Panc1 (cell line): ENCODE measurements around the gene KDM3B. TPM values are rescaled to one million over a fixed set of nuclear protein-coding genes. Genes with fewer than 3 reads are reported as not detected.

Experiments
- ATAC-seq: fragments of 200-7000 bp; cut with Tn5 transposase; 2 replicates; pipeline ENCODE4 v1.9.1; 2020; ENCODE audit warnings: mild to moderate bottlenecking, moderate library complexity
- BruUV-seq: library from RNA; stranded (reverse); fragments of 400-500 nt; replicated peaks from 2 replicates; lab custom pipeline; 2021; lab: Mats Ljungman, UMichigan
- CTCF ChIA-PET: fragments of 300-600 bp; sonication (Branson Sonifier 250); formaldehyde crosslinking; loops from one replicate; lab custom pipeline; 2022; ENCODE audit warnings: antibody characterized with exemption; lab: Charles Lee
- POLR2A ChIA-PET: fragments of 300-600 bp; sonication (Branson Sonifier 250); formaldehyde crosslinking; loops from one replicate; lab custom pipeline; 2022; ENCODE audit warnings: antibody characterized with exemption; lab: Charles Lee
- DNase-seq: peaks from one replicate; pipeline ENCODE4 v3.0.0-alpha.2; 2010; ENCODE audit warnings: low read depth, low spot score
- H3K27ac ChIP-seq: 2 replicates; pipeline ENCODE4 v1.5.1; 2011; ENCODE audit warnings: mild to moderate bottlenecking, low read length, inconsistent platforms
- H3K27me3 ChIP-seq: fragments of 200-500 bp; sonication (Bioruptor generic); 2 replicates; pipeline ENCODE4 v1.6.0; 2014; ENCODE audit warnings: low read length, inconsistent platforms; ENCODE audit not compliant: control insufficient read depth, insufficient read depth
- H3K36me3 ChIP-seq: fragments of 200-500 bp; sonication (Bioruptor generic); 2 replicates; pipeline ENCODE4 v1.5.1; 2014; ENCODE audit warnings: inconsistent platforms, mild to moderate bottlenecking, low read length, moderate library complexity; ENCODE audit not compliant: control insufficient read depth, insufficient read depth
- H3K4me1 ChIP-seq: 2 replicates; pipeline ENCODE4 v1.5.1; 2011; ENCODE audit warnings: inconsistent platforms, mild to moderate bottlenecking, low read length, moderate library complexity; ENCODE audit not compliant: control insufficient read depth, insufficient read depth
- H3K4me3 ChIP-seq, 2 experiments: 2 replicates each; pipeline ENCODE4 v1.5.1; 2011 to 2012; ENCODE audit warnings: low read depth in 2 of 2, low read length in 2 of 2, mild to moderate bottlenecking in 2 of 2, inconsistent platforms in 1 of 2, moderate library complexity in 1 of 2
- H3K9me3 ChIP-seq: fragments of 200-500 bp; sonication (Bioruptor generic); 2 replicates; pipeline ENCODE4 v1.5.1; 2014; ENCODE audit warnings: low read depth, mild to moderate bottlenecking, inconsistent platforms, low read length, moderate library complexity; ENCODE audit not compliant: control insufficient read depth, insufficient read depth
- CTCF ChIP-seq: fragments of 450-650 bp; IDR thresholded peaks from 2 replicates; pipeline ENCODE4 v1.5.1; 2017; ENCODE audit warnings: mild to moderate bottlenecking
- POLR2AphosphoS5 ChIP-seq: IDR thresholded peaks from 2 replicates; pipeline ENCODE4 v1.6.1; 2012; ENCODE audit warnings: mild to moderate bottlenecking, low read depth, low read length, moderate library complexity
- REST ChIP-seq, 2 experiments: IDR thresholded peaks; 2 replicates each; pipeline ENCODE4 v1.6.1; 2011 to 2012; ENCODE audit warnings: low read depth in 2 of 2, control low read depth in 1 of 2, low read length in 1 of 2, mild to moderate bottlenecking in 1 of 2, moderate library complexity in 1 of 2; ENCODE audit not compliant: insufficient read depth in 1 of 2
- SIN3A ChIP-seq: IDR thresholded peaks from 2 replicates; pipeline ENCODE4 v1.6.1; 2012; ENCODE audit warnings: low read depth, mild to moderate bottlenecking, low read length, moderate library complexity, borderline replicate concordance; ENCODE audit not compliant: insufficient read depth
- TCF7L2 ChIP-seq: IDR thresholded peaks from 2 replicates; pipeline ENCODE4 v1.6.1; 2011; ENCODE audit warnings: mild to moderate bottlenecking, low read depth, low read length, inconsistent platforms
- in situ Hi-C: cut with HindIII; loops from 2 replicates; pipeline ENCODE4 v1.10.0; 2016; ENCODE audit warnings: low sequenced_read_pairs, low pct_unique_long_range_greater_than_20kb
- intact Hi-C: fragments of 100-400 bp; cut with micrococcal nuclease; formaldehyde crosslinking; loops from one replicate; pipeline ENCODE4 v1.10.0; 2022; ENCODE audit not compliant: unreplicated experiment
- total RNA-seq: library from RNA; stranded (reverse); gene quantifications from one replicate; pipeline ENCODE4 v1.2.1, GENCODE V29; 2021; ENCODE audit not compliant: unreplicated experiment

The KDM3B gene
- total RNA-seq, 1 experiment from 2014 or later: 65.0 TPM

- in situ Hi-C loops: no loop called here
These were observed 102.9 kb downstream of the KDM3B start for GRCh38 chr5:138455232-138455930.

More at GRCh38 chr5:138455232-138455930, 102.9 kb downstream of the KDM3B start:
- ATAC-seq (no peak), DNase-seq (no peak)
- BruUV-seq: no TSS peak
- no peaks in the 10 kb centered on the region for H3K36me3 ChIP-seq
- H3K9me3 ChIP-seq: no peaks in the 10 kb centered on the region
- ChIA-PET CTCF (interaction anchor here (0.6 kb wide), 1 partner anchor 838 kb away, joined by 6 read pairs; no protein-coding TSS in a partner anchor), POLR2A (interaction anchor here (0.5 to 1.5 kb wide), 3 partner anchors 9 to 95 kb away, joined by 3 to 13 read pairs (median 4); no protein-coding TSS in a partner anchor)
- no peak overlapping the region for H3K4me3 ChIP-seq
- no peak overlapping the region for H3K27ac ChIP-seq
- TF ChIP-seq SIN3A (no peak), CTCF (no peak), POLR2AphosphoS5 (no peak), TCF7L2 (no peak), REST (IDR thresholded peaks at IDR 0.05; ENCODE audit: insufficient read depth in 1 of 2, low read depth in 2 of 2, low read length in 1 of 2) (no peak)
- intact Hi-C loops: no loop called here
- no peaks in the 10 kb centered on the region for H3K27me3 ChIP-seq
- no peaks in the 10 kb centered on the region for H3K4me1 ChIP-seq
